Chondrocyte (in vitro differentiated cells): ENCODE data around the gene HNRNPUL1. TPM values are rescaled to one million over a fixed set of nuclear protein-coding genes. Genes with fewer than 3 reads are reported as not detected.

Source experiments
- DNase-seq: peaks from one replicate; pipeline ENCODE4 v3.0.0; 2021; ENCODE audit warnings: mixed read lengths, low spot score
- H3K27ac Mint-ChIP-seq: one replicate; pipeline ENCODE4 v1.8.0; 2021; ENCODE audit warnings: mild to moderate bottlenecking, moderate library complexity, mixed read lengths; ENCODE audit not compliant: unreplicated experiment
- H3K27me3 Mint-ChIP-seq: 2 replicates; pipeline ENCODE4 v1.8.0; 2021; ENCODE audit warnings: low read depth, mixed read lengths
- H3K36me3 Mint-ChIP-seq: 2 replicates; pipeline ENCODE4 v1.8.0; 2021; ENCODE audit warnings: low read depth, mixed read lengths
- H3K4me1 Mint-ChIP-seq: 2 replicates; pipeline ENCODE4 v1.8.0; 2021; ENCODE audit warnings: low read depth, mild to moderate bottlenecking, mixed read lengths
- H3K4me3 Mint-ChIP-seq: one replicate; pipeline ENCODE4 v1.8.0; 2021; ENCODE audit warnings: mild to moderate bottlenecking, moderate library complexity, mixed read lengths; ENCODE audit not compliant: unreplicated experiment
- H3K9me3 Mint-ChIP-seq: 2 replicates; pipeline ENCODE4 v1.8.0; 2021; ENCODE audit warnings: low read depth, mixed read lengths
- CTCF ChIP-seq: fragments of 200-600 bp; sonication (generic); IDR thresholded peaks from 2 replicates; pipeline ENCODE4 v1.5.0; 2021; ENCODE audit warnings: antibody characterized with exemption, mild to moderate bottlenecking, moderate library complexity
- total RNA-seq: library from RNA; stranded (reverse); gene quantifications from 3 replicates; pipeline ENCODE4 v1.2.1, GENCODE V29; 2021

Gene HNRNPUL1
- total RNA-seq, 1 donor from 2014 or later: 158 TPM

- Mint-ChIP-seq H3K27ac (peak overlapping the region; percentile 100), H3K4me1 (peaks cover 81% of the 10 kb centered on the region), H3K4me3 (peak overlapping the region; percentile 63), H3K36me3 (peaks cover 15% of the 10 kb centered on the region), H3K9me3 (no peaks in the 10 kb centered on the region), H3K27me3 (no peaks in the 10 kb centered on the region)
- DNase-seq: no peak
- TF ChIP-seq CTCF: no peak
Observed at GRCh38 chr19:41325640-41325946, 61.4 kb downstream of the HNRNPUL1 start.

GRCh38 chr19:41325947-41326706 is 62.0 kb downstream of the HNRNPUL1 start:
- no peak for TF ChIP-seq CTCF

GRCh38 chr19:41327076-41327575 is 63.0 kb downstream of the HNRNPUL1 start:
- no peaks in the 10 kb centered on the region for H3K27me3 Mint-ChIP-seq

More at GRCh38 chr19:41325947-41326706, 62.0 kb downstream of the HNRNPUL1 start:
- H3K4me3 Mint-ChIP-seq: peak overlapping the region; percentile 63
- peaks cover 15% of the 10 kb centered on the region for H3K36me3 Mint-ChIP-seq
- peaks cover 78% of the 10 kb centered on the region for H3K4me1 Mint-ChIP-seq
- no peak for DNase-seq
- H3K9me3 Mint-ChIP-seq: no peaks in the 10 kb centered on the region
- peak overlapping the region; percentile 100 for H3K27ac Mint-ChIP-seq
- no peaks in the 10 kb centered on the region for H3K27me3 Mint-ChIP-seq

GRCh38 chr19:41327576-41328156 is 63.5 kb downstream of the HNRNPUL1 start:
- no peaks in the 10 kb centered on the region for H3K9me3 Mint-ChIP-seq
- no peaks in the 10 kb centered on the region for H3K27me3 Mint-ChIP-seq
- H3K4me1 Mint-ChIP-seq: peaks cover 66% of the 10 kb centered on the region
- peak overlapping the region; percentile 97 for H3K27ac Mint-ChIP-seq
- peaks cover 30% of the 10 kb centered on the region for H3K36me3 Mint-ChIP-seq
- no peak for DNase-seq
- no peak for TF ChIP-seq CTCF
- H3K4me3 Mint-ChIP-seq: peak overlapping the region; percentile 39

More at GRCh38 chr19:41327076-41327575, 63.0 kb downstream of the HNRNPUL1 start:
- Mint-ChIP-seq H3K27ac (peak overlapping the region; percentile 98), H3K4me3 (peak overlapping the region; percentile 63), H3K9me3 (no peaks in the 10 kb centered on the region), H3K4me1 (peaks cover 72% of the 10 kb centered on the region), H3K36me3 (peaks cover 24% of the 10 kb centered on the region)
- DNase-seq: no peak
- TF ChIP-seq CTCF: no peak

GRCh38 chr19:41328157-41328841 is 64.1 kb downstream of the HNRNPUL1 start:
- H3K27ac Mint-ChIP-seq: peak overlapping the region; percentile 97

More at GRCh38 chr19:41328157-41328841, 64.1 kb downstream of the HNRNPUL1 start:
- Mint-ChIP-seq H3K4me3 (peak overlapping the region; percentile 39), H3K27me3 (no peaks in the 10 kb centered on the region), H3K36me3 (peaks cover 29% of the 10 kb centered on the region), H3K4me1 (peaks cover 60% of the 10 kb centered on the region), H3K9me3 (no peaks in the 10 kb centered on the region)
- no peak for DNase-seq
- no peak for TF ChIP-seq CTCF
